HFF-Myc (cell line): Measurements from ENCODE around the gene AACS.

Experiments
- DNase-seq: peaks from one replicate; pipeline ENCODE4 v3.0.0-alpha.2; 2011; ENCODE audit warnings: low read depth; ENCODE audit errors: extremely low read depth
- H3K4me3 ChIP-seq: replicated peaks from 2 replicates; pipeline ENCODE4 v1.5.1; 2011; ENCODE audit warnings: low read depth, mild to moderate bottlenecking, control low read depth, low read length
- TF ChIP-seq, protein P1 (sequence below): IDR thresholded peaks from 2 replicates; pipeline ENCODE4 v1.5.1; 2012; ENCODE audit warnings: mild to moderate bottlenecking, low read depth, low read length, control low read depth; ENCODE audit errors: missing control alignments

AACS gene

GRCh38 chr12:125129591-125130255 lies 64.5 kb downstream of the AACS start:
- H3K4me3 ChIP-seq = no peak overlapping the region
- TF ChIP-seq, protein P1, sequence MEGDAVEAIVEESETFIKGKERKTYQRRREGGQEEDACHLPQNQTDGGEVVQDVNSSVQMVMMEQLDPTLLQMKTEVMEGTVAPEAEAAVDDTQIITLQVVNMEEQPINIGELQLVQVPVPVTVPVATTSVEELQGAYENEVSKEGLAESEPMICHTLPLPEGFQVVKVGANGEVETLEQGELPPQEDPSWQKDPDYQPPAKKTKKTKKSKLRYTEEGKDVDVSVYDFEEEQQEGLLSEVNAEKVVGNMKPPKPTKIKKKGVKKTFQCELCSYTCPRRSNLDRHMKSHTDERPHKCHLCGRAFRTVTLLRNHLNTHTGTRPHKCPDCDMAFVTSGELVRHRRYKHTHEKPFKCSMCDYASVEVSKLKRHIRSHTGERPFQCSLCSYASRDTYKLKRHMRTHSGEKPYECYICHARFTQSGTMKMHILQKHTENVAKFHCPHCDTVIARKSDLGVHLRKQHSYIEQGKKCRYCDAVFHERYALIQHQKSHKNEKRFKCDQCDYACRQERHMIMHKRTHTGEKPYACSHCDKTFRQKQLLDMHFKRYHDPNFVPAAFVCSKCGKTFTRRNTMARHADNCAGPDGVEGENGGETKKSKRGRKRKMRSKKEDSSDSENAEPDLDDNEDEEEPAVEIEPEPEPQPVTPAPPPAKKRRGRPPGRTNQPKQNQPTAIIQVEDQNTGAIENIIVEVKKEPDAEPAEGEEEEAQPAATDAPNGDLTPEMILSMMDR = no peak
- no peak for DNase-seq

GRCh38 chr12:125131958-125132357 lies 66.7 kb downstream of the AACS start:
- no peak overlapping the region for H3K4me3 ChIP-seq
- DNase-seq = no peak
- TF ChIP-seq, protein P1 = no peak

DNA sequence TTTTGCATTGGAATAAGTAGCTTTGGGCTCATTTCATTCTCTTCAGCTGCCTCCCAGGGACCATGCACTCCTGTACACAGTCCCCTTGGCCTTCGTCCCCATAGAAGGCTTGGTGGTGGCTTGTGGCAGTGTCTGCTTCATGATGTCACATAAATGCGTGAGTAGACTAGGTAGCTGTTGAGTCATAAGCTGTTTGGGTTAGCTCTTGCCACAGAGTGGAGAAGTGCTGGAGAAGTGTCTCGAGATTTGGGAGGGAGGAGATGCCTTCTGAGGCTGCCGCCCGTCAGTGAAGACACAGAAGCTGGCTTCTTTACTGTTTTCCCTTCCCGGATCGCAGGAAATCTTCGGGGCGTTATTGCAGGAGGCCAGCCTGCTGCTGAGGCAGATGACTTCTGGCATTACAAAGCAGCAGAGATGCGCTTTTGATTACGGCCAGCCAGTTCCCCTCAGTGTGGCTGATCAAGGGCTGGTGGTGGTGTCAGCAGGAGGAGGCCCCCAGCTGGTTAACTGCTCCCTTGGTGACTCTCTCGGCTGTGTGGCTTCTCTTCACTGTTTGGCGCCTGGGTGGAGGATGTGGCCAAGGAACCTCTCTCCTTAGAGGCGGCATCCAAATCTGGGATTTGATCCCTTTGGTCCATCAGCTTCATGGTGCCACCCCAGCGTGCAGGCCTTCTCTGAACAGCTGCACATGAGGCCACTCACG lies 67.6 kb downstream of the AACS start:
- TF ChIP-seq, protein P1 = no peak
- DNase-seq = no peak
- H3K4me3 ChIP-seq = no peak overlapping the region

DNA sequence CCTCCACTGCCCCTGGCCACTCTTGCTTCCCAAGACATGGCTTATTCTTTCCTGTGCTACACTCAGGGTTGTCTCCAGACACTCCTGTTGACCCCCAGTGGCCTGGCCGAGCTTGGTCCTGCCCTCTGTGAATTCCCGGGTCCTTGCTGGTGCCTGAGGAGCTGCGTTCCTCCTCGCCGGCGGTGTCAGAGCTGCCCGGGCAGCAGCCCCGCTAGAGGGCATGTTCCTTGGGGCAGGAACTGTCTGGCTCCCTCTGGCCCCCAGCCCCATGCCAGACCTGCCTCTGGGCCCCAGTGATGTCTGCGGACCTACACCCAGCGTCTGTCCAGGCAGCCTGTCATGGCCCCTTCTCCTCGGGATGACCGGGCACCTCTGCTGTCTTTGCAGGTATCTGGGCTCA lies 68.4 kb downstream of the AACS start:
- TF ChIP-seq, protein P1 = no peak
- DNase-seq = no peak
- H3K4me3 ChIP-seq = no peak overlapping the region

GRCh38 chr12:125134576-125134975 lies 69.3 kb downstream of the AACS start:
- no peak overlapping the region for H3K4me3 ChIP-seq
- no peak for DNase-seq
- TF ChIP-seq, protein P1 = no peak

DNA sequence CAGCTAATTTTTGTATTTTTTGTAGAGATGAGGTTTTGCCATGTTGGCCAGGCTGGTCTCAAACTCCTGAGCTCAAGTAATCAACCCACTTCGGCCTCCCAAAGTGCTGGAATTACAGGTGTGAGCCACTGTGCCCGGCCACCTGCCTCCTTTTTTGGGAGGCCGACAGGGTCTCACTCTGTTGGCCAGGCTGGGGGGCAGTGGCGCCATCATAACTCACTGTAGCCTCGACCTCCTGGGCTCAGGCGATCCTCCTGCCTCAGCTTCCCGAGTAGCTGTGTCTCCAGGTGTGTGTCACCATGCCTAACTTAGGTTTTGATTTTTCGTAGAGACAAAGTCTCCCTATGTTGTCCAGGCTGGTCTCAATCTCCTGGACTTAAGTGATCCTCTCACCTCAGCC lies 70.7 kb downstream of the AACS start:
- no peak overlapping the region for H3K4me3 ChIP-seq
- TF ChIP-seq, protein P1 = no peak
- DNase-seq = no peak

DNA sequence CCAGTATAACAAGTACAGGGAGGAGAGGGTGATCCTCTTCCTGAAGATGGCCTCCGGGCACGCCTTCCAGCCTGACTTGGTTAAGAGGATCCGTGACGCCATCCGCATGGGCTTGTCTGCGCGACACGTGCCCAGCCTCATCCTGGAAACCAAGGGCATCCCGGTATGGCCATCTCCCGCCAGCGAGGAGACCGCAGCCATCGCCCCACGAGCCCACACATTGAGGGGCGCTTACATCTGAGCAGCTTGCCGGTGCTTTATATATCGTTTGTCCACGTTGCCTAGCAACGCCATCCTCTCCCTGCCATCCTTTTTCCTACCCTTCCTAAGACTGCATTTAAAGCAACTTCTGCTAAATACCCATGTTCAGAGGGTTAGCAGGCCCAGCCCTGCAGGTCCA lies 71.5 kb downstream of the AACS start:
- no peak overlapping the region for H3K4me3 ChIP-seq
- DNase-seq = no peak
- TF ChIP-seq, protein P1 = no peak
